ENCODE measurements around the gene PLA2G4E.

DNA sequence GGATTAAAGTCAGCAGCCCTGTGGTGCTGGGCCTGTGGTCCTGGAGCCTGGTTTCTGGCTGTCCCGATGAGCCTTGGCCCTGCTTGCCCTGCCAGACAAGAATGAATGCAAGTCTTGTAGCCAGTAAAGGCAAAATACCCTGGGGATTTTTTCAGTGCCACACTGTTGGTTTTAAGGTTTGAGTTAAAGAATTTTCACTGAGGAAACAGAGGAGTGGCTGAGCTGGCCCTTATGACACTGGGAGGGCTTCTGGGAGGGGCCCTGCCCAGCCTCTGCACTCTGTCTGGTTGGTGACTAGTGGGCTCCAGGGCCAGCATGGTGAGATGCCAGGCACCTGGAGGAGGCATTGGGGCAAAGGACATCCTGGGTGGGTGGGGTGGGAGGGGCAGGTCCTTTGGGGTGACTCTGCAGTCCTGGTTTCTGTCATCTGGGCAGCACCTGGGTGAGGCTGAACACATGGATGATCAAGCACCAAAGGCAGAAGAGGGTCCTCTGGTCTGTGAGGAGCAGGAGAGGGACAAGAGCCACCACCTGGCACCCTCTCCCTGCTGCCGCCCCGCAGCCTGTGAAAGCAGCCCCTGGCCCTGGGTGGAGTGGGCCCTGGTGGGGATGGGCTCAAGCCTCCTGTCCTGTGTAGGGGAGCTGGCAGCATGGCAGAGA lies 12.5 kb upstream of the PLA2G4E start:
- TF ChIP-seq CTCF (IDR thresholded peaks at IDR 0.05 in 4 of 5, conservative IDR thresholded peaks at IDR 0.05 in 1 of 5), result no peak
- TF ChIP-seq POLR2A (IDR thresholded peaks at IDR 0.05), result no peak
